Lower leg skin (tissue), 4 donors: ENCODE results near the gene PDS5B. TPM values are rescaled to one million over a fixed set of nuclear protein-coding genes. Genes with fewer than 3 reads are reported as not detected.

Experiments used
- DNase-seq, 2 donors: peaks; one replicate each; pipeline ENCODE4 v3.0.0-alpha.2; 2019; ENCODE audit warnings: low spot score in 2 of 2
- H3K4me3 ChIP-seq: fragments of 200-600 bp; sonication (generic); 2 replicates; pipeline ENCODE4 v1.5.1; 2017; ENCODE audit warnings: mild to moderate bottlenecking, low read depth; ENCODE audit not compliant: poor library complexity, severe bottlenecking
- POLR2A ChIP-seq, 2 donors: fragments of 450-650 bp; IDR thresholded peaks; one replicate each; pipeline ENCODE4 v1.6.1; 2016 to 2017; ENCODE audit warnings: antibody characterized with exemption in 2 of 2, mild to moderate bottlenecking in 1 of 2, moderate library complexity in 1 of 2
- WGBS, 2 donors: methylation state at CpG; one replicate each; pipeline ENCODE4 v1.1.5; 2018; 5-methylcytosine and 5-hydroxymethylcytosine counted together
- intact Hi-C: fragments of 100-400 bp; cut with DNase I; formaldehyde crosslinking; loops from one replicate; pipeline ENCODE4 v1.15.0; 2023; ENCODE audit warnings: low total_unique reads
- total RNA-seq, 4 donors: library from RNA; depleted of rRNA; stranded (reverse); fragments of >200 nt; gene quantifications; one replicate each; pipeline ENCODE4 v1.1.0, GENCODE V29; 2016
- TF ChIP-seq, protein P1 (sequence below), 3 donors: fragments of 450-650 bp; IDR thresholded peaks; one replicate each; pipeline ENCODE4 v1.5.1; 2016; ENCODE audit warnings: antibody characterized with exemption in 3 of 3, mild to moderate bottlenecking in 3 of 3, moderate library complexity in 2 of 3

The PDS5B gene
- total RNA-seq, 4 donors from 2014 or later: 18.5 to 25.4 (median 23.4) TPM

DNA sequence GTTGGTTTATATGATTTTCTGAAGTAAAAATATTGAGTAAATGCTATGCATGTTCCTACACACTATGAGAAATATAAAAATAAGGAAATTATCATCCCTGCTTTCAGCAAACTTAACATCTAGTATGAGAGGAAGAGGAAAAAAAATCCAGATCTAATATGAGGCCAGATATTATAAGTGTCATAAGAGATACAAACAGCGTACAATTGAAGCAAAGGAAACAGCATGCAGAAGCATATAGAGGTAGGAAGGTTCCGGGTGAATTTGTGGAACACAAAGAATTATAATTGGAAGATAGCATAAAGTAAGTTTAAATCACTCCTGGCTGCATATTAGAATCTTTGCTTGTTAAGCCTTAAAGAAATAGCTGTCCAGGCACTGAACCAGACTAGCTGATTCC, 88.3 kb downstream of the PDS5B start:
- H3K4me3 ChIP-seq: no peak overlapping the region
- intact Hi-C loops: no loop called here
- 89 to 99% methylated on average over 2 of the region's 2 CpGs for WGBS, 2 donors
- DNase-seq: no peak
- TF ChIP-seq, protein P1, sequence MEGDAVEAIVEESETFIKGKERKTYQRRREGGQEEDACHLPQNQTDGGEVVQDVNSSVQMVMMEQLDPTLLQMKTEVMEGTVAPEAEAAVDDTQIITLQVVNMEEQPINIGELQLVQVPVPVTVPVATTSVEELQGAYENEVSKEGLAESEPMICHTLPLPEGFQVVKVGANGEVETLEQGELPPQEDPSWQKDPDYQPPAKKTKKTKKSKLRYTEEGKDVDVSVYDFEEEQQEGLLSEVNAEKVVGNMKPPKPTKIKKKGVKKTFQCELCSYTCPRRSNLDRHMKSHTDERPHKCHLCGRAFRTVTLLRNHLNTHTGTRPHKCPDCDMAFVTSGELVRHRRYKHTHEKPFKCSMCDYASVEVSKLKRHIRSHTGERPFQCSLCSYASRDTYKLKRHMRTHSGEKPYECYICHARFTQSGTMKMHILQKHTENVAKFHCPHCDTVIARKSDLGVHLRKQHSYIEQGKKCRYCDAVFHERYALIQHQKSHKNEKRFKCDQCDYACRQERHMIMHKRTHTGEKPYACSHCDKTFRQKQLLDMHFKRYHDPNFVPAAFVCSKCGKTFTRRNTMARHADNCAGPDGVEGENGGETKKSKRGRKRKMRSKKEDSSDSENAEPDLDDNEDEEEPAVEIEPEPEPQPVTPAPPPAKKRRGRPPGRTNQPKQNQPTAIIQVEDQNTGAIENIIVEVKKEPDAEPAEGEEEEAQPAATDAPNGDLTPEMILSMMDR (IDR thresholded peaks at IDR 0.05): no peak
- TF ChIP-seq POLR2A (IDR thresholded peaks at IDR 0.05): no peak

DNA sequence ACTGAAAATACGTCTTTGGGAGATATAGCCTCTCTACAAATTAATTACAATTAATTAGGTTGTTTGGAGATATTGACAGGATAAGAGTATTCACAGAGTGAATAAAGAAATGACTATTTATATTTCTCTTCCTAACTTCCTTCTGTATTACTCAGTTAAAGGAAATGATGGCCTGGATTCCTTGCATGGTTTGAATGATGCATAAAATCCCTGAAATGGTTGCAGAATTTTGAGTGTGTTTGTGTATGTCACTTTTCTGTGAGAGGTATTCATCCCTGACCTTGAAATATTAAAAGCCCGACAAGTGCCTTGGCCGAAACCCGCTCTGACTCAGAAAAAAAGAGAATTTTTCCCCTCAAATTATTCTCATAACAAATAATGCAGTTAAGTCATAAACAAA, 90.0 kb downstream of the PDS5B start:
- intact Hi-C loops: no loop called here
- H3K4me3 ChIP-seq: no peak overlapping the region
- TF ChIP-seq, protein P1 (IDR thresholded peaks at IDR 0.05): no peak
- no peak for TF ChIP-seq POLR2A (IDR thresholded peaks at IDR 0.05)
- DNase-seq: no peak
- 97 to 98% methylated on average over 4 of the region's 4 CpGs for WGBS, 2 donors

DNA sequence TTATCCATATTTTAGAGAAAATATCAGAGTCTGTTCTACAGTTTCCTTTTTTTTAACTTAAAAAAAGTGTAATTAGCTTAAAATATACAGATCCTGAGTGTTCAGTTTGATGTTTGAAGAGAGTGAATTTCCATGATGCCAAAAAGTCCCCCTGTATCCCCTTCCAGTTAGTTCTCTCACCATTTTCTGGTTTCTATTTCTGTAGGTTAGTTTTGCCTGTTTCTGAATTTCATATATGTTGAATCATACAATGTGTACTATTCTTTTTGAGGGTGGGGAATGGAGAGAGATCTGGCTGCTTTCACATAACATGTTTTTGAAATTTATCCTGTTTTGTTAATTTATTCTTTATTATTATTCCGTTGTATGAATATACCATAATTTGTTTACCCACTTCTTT, 95.9 kb downstream of the PDS5B start:
- H3K4me3 ChIP-seq: no peak overlapping the region
- intact Hi-C loops: no loop called here
- WGBS, 2 donors: 88 to 95% methylated on average over 1 of the region's 1 CpG
- TF ChIP-seq POLR2A (IDR thresholded peaks at IDR 0.05): no peak
- TF ChIP-seq, protein P1 (IDR thresholded peaks at IDR 0.05): no peak
- no peak for DNase-seq

DNA sequence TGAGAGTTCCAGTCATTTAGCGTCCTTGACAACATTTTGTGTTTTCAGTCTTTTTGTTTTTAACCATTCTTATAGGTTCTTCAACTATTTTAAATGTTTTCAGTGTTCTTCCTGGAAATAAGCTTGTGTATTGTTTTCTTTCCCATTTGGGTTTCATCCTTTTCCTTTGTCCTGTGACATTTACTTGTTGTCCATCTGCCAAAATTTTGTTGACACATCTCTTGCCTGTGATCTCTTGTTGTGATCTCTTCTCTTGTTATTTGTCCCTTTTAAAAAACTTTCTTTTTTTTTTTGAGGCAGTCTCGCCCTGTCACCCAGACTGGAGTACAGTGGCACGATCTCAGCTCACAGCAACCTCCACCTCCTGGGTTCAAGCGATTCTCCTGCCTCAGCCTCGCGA, 96.5 kb downstream of the PDS5B start:
- no peak for TF ChIP-seq POLR2A (IDR thresholded peaks at IDR 0.05)
- TF ChIP-seq, protein P1 (IDR thresholded peaks at IDR 0.05): no peak
- intact Hi-C loops: no loop called here
- WGBS, 2 donors: 92 to 95% methylated on average over 6 of the region's 6 CpGs
- DNase-seq: no peak
- H3K4me3 ChIP-seq: no peak overlapping the region

DNA sequence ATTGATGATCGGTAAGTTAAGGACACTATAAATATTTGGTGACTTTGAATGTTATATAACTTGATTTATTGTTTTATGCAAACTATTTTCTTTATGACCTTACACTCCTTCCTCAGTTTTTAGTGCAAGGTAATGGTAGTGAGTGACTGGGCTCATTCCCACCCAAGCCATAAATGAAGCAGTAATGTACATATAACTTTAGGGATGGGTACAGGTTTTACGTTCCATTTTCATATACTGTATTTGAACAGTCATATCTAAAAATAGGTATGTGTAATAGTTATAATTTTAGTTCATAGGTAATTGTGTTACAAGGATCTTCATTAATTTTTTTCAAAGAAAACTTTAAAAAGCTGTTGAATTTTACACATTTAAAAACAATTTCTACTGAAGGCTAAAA, 101.0 kb downstream of the PDS5B start:
- H3K4me3 ChIP-seq: no peak overlapping the region
- no peak for TF ChIP-seq POLR2A (IDR thresholded peaks at IDR 0.05)
- TF ChIP-seq, protein P1 (IDR thresholded peaks at IDR 0.05): no peak
- intact Hi-C loops: no loop called here
- no peak for DNase-seq
- WGBS, 2 donors: 89 to 95% methylated on average over 2 of the region's 2 CpGs

DNA sequence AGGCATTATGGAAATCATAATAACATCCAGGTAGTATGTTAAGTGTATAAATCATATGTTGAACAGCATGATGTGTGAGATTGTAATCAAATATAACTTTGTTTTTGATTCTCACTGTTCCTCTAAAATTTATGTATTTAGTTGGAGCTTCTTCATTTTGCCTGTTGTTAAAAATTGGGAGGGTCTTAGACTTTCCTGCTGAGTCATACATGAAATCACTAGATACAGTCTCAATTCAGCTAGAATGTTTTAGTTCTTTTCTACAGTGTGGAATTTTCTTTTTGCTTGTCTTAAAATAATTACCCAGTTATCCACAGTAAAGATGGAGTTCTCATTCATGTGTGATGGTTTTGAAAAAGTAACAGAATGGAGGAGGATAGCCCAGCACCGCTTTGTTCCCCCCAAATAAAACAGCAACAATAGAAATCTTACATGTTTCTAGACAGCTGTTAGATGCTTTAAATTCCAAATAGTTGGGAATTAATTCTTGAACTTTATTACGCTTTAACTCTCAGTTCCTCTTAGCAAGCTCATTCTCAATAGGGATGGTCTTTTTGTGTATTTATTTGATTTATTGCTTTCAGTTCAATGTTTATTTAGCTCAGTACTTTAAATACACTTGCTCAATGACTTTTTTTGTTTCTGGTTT, 109.5 kb downstream of the PDS5B start:
- intact Hi-C loops: no loop called here
- TF ChIP-seq, protein P1 (IDR thresholded peaks at IDR 0.05): no peak
- TF ChIP-seq POLR2A (IDR thresholded peaks at IDR 0.05): no peak
- no peak overlapping the region for H3K4me3 ChIP-seq
- 74 to 87% methylated on average over 2 of the region's 2 CpGs for WGBS, 2 donors
- DNase-seq: no peak
